H1 (cell line): ENCODE results near the gene SLC23A1. TPM values are rescaled to one million over a fixed set of nuclear protein-coding genes. Genes with fewer than 3 reads are reported as not detected.

Experiments used
- CTCF ChIA-PET: fragments of 300-600 bp; sonication (Branson Sonifier 250); formaldehyde crosslinking; loops from one replicate; lab custom pipeline; 2021; ENCODE audit not compliant: partially characterized antibody; lab: Charles Lee
- POLR2A ChIA-PET: fragments of 300-600 bp; sonication (Branson Sonifier 250); formaldehyde crosslinking; loops from one replicate; lab custom pipeline; 2021; ENCODE audit warnings: inconsistent platforms; ENCODE audit not compliant: partially characterized antibody; lab: Charles Lee
- DNase-seq, 2 experiments: peaks; one replicate each; pipeline versions ENCODE4 v3.0.0 to v3.0.0-alpha.2; 2010 to 2022; ENCODE audit warnings: low spot score in 2 of 2, low read depth in 1 of 2, mixed read lengths in 1 of 2
- FAIRE-seq: peaks from 2 replicates; lab custom pipeline; 2011; peaks lifted over from hg19 to GRCh38; lab: Jason Lieb, UNC
- H2AFZ ChIP-seq: 2 replicates; pipeline ENCODE4 v1.8.1; 2012; ENCODE audit warnings: low read length, inconsistent platforms
- H2AK5ac ChIP-seq: 2 replicates; pipeline ENCODE4 v1.6.1; 2013; ENCODE audit warnings: low read depth, low read length
- H2BK120ac ChIP-seq: replicated peaks from 2 replicates; pipeline ENCODE3; 2013; ENCODE audit warnings: low read depth, low read length, inconsistent platforms
- H2BK12ac ChIP-seq: 2 replicates; pipeline ENCODE4 v1.6.1; 2013; ENCODE audit warnings: low read depth, low read length
- H2BK15ac ChIP-seq: 2 replicates; pipeline ENCODE4 v1.6.1; 2013; ENCODE audit warnings: low read length
- H2BK20ac ChIP-seq: 2 replicates; pipeline ENCODE4 v1.6.1; 2013; ENCODE audit warnings: low read length
- H2BK5ac ChIP-seq: 2 replicates; pipeline ENCODE4 v1.6.1; 2013; ENCODE audit warnings: low read depth, low read length
- H3K14ac ChIP-seq: 2 replicates; pipeline ENCODE4 v1.6.1; 2013; ENCODE audit warnings: inconsistent platforms; ENCODE audit not compliant: insufficient read length
- H3K18ac ChIP-seq: 2 replicates; pipeline ENCODE4 v1.6.1; 2013; ENCODE audit warnings: low read length; ENCODE audit errors: extremely low read depth
- H3K23ac ChIP-seq: 2 replicates; pipeline ENCODE4 v1.6.1; 2013; ENCODE audit warnings: inconsistent platforms; ENCODE audit not compliant: insufficient read length
- H3K23me2 ChIP-seq: 2 replicates; pipeline ENCODE4 v1.6.1; 2013; ENCODE audit warnings: low read depth, low read length
- H3K27ac ChIP-seq: 2 replicates; pipeline ENCODE4 v1.6.1; 2011; ENCODE audit warnings: low read depth, low read length, inconsistent platforms
- H3K27me3 ChIP-seq, 4 experiments: replicated peaks in 1 of 4; 1 replicate in 1 of 4; 2 replicates in 3 of 4; pipeline versions ENCODE4 v1.6.1 to v1.8.1; 2011 to 2013; ENCODE audit warnings: low read length in 3 of 4, mild to moderate bottlenecking in 3 of 4, inconsistent platforms in 2 of 4, mixed read lengths in 2 of 4, moderate library complexity in 1 of 4; ENCODE audit not compliant: control insufficient read depth in 3 of 4, insufficient read depth in 3 of 4; ENCODE audit errors: extremely low read depth in 1 of 4
- H3K36me3 ChIP-seq, 4 experiments: 2 replicates each; pipeline versions ENCODE4 v1.6.1 to v1.8.1; 2011 to 2013; ENCODE audit warnings: mild to moderate bottlenecking in 4 of 4, low read length in 3 of 4, moderate library complexity in 2 of 4, control low read depth in 1 of 4, inconsistent platforms in 1 of 4; ENCODE audit not compliant: insufficient read depth in 4 of 4, control insufficient read depth in 2 of 4
- H3K4ac ChIP-seq: replicated peaks from 2 replicates; pipeline ENCODE3; 2013; ENCODE audit warnings: low read length, low read depth, mixed read lengths, inconsistent platforms; ENCODE audit not compliant: insufficient read length
- H3K4me1 ChIP-seq, 4 experiments: replicated peaks in 1 of 4; 1 replicate in 1 of 4; 2 replicates in 3 of 4; pipeline versions ENCODE4 v1.6.1 to v1.8.1; 2011 to 2013; ENCODE audit warnings: low read length in 3 of 4, inconsistent platforms in 2 of 4, mixed read lengths in 1 of 4; ENCODE audit not compliant: insufficient read depth in 4 of 4, control insufficient read depth in 3 of 4
- H3K4me2 ChIP-seq, 2 experiments: 2 replicates each; pipeline versions ENCODE4 v1.6.1 to v1.8.1; 2011 to 2013; ENCODE audit warnings: low read depth in 2 of 2, low read length in 2 of 2, control low read depth in 1 of 2, inconsistent platforms in 1 of 2, mild to moderate bottlenecking in 1 of 2; ENCODE audit not compliant: insufficient read depth in 1 of 2
- H3K4me3 ChIP-seq, 4 experiments: fragments of 200-600, 300-600 bp in 1 of 4; sonication (generic), shearing (Covaris generic), sonication (Bioruptor Twin) in 1 of 4; 2 replicates each; pipeline versions ENCODE4 v1.5.1 to v1.8.1; 2011 to 2016; ENCODE audit warnings: low read length in 4 of 4, low read depth in 3 of 4, control low read depth in 2 of 4, inconsistent platforms in 2 of 4, mild to moderate bottlenecking in 2 of 4, mixed read lengths in 1 of 4, moderate library complexity in 1 of 4; ENCODE audit not compliant: insufficient read depth in 2 of 4; ENCODE audit errors: extremely low read depth in 1 of 4
- H3K56ac ChIP-seq: replicated peaks from 2 replicates; pipeline ENCODE3; 2013; ENCODE audit warnings: low read depth, mild to moderate bottlenecking, mixed read lengths, low read length, inconsistent platforms; ENCODE audit not compliant: insufficient read length
- H3K79me1 ChIP-seq: 2 replicates; pipeline ENCODE4 v1.6.1; 2013; ENCODE audit warnings: low read depth, low read length, control low read depth
- H3K79me2 ChIP-seq, 2 experiments: 2 replicates each; pipeline versions ENCODE4 v1.6.1 to v1.8.1; 2012 to 2013; ENCODE audit warnings: low read length in 2 of 2, mild to moderate bottlenecking in 2 of 2, inconsistent platforms in 1 of 2; ENCODE audit not compliant: insufficient read depth in 2 of 2, control insufficient read depth in 1 of 2
- H3K9ac ChIP-seq, 4 experiments: replicated peaks in 1 of 4; 1 replicate in 1 of 4; 2 replicates in 3 of 4; pipeline versions ENCODE4 v1.6.1 to v1.8.1; 2011 to 2013; ENCODE audit warnings: low read depth in 3 of 4, low read length in 3 of 4, control low read depth in 2 of 4, mild to moderate bottlenecking in 2 of 4, moderate library complexity in 2 of 4, inconsistent platforms in 1 of 4; ENCODE audit errors: extremely low read depth in 1 of 4
- H3K9me3 ChIP-seq, 2 experiments: 2 replicates each; pipeline versions ENCODE4 v1.6.1 to v1.8.1; 2012 to 2013; ENCODE audit warnings: mild to moderate bottlenecking in 2 of 2, moderate library complexity in 2 of 2, control low read depth in 1 of 2, inconsistent platforms in 1 of 2, low read depth in 1 of 2, low read length in 1 of 2, mixed read lengths in 1 of 2; ENCODE audit not compliant: insufficient read depth in 2 of 2
- H4K20me1 ChIP-seq, 2 experiments: replicated peaks in 1 of 2; 2 replicates each; pipeline versions ENCODE3 to v1.8.1; 2011 to 2013; ENCODE audit warnings: inconsistent platforms in 2 of 2, low read length in 2 of 2, mild to moderate bottlenecking in 1 of 2; ENCODE audit not compliant: insufficient read depth in 2 of 2, control insufficient read depth in 1 of 2
- H4K5ac ChIP-seq: 2 replicates; pipeline ENCODE4 v1.6.1; 2013; ENCODE audit warnings: low read length, low read depth, mixed read lengths, inconsistent platforms; ENCODE audit not compliant: insufficient read length
- H4K8ac ChIP-seq: 2 replicates; pipeline ENCODE4 v1.8.0; 2013; ENCODE audit warnings: mild to moderate bottlenecking, moderate library complexity, low read length, inconsistent platforms; ENCODE audit not compliant: insufficient read depth; ENCODE audit errors: extremely low read depth
- H4K91ac ChIP-seq: replicated peaks from 2 replicates; pipeline ENCODE3; 2013; ENCODE audit warnings: low read length, mixed read lengths, inconsistent platforms; ENCODE audit not compliant: insufficient read length
- SUZ12 ChIP-seq: fragments of 200-600 bp; sonication (generic); IDR thresholded peaks from 2 replicates; pipeline ENCODE4 v1.6.1; 2012; ENCODE audit warnings: mild to moderate bottlenecking, inconsistent platforms, low read length, moderate library complexity, mixed read lengths
- WGBS, 2 experiments: shearing (Covaris generic) in 1 of 2; methylation state at CpG; one replicate each; pipeline versions ENCODE4 v1.1.6 to v1.1.7; 2013 to 2015; ENCODE audit warnings: low lambda C conversion rate in 2 of 2, mixed read lengths in 2 of 2, inconsistent platforms in 1 of 2, low coverage in 1 of 2, missing lambda C conversion rate in 1 of 2; ENCODE audit not compliant: insufficient replicate concordance in 2 of 2, insufficient coverage in 1 of 2, insufficient read length in 1 of 2; ENCODE audit errors: extremely low coverage in 1 of 2, missing lambda C conversion rate in 1 of 2; 5-methylcytosine and 5-hydroxymethylcytosine counted together
- polyA plus RNA-seq, 7 experiments: library from polyadenylated mRNA; depleted of rRNA in 3 of 7; stranded (reverse) in 5 of 7; unstranded in 2 of 7; fragments of >200 nt in 5 of 7; fragments of 200-250 nt in 2 of 7; gene quantifications; 1 replicate in 5 of 7; 2 replicates in 1 of 7; 4 replicates in 1 of 7; pipeline versions ENCODE4 v1.2.1 to v1.2.3, GENCODE V29; 2011 to 2013; ENCODE audit warnings: missing spikeins in 2 of 7, mixed read lengths in 2 of 7
- total RNA-seq: library from RNA; stranded (reverse); fragmentation: NEBNext Ultra II Directional; extraction: Animal tissue kit (Norgen Biotek cat#: 25700); gene quantifications from 2 replicates; pipeline ENCODE4 v1.2.1, GENCODE V29; 2021

Gene SLC23A1
- total and polyA plus RNA-seq, 2 of the 8 experiments (the other 6 are each of a cell fraction or from before 2014, with no cell fraction given), result not detected

- H3K27ac ChIP-seq, result no peak overlapping the region
- no peaks in the 10 kb centered on the region for H3K9me3 ChIP-seq
- H3K4me1 ChIP-seq, result peaks cover 0 to 11% (median 0%) of the 10 kb centered on the region in 4 experiments; a peak in 2 of 7 replicates
- no peak overlapping the region; a peak in 1 of 7 replicates for H3K9ac ChIP-seq
- no peak overlapping the region for H3K4me2 ChIP-seq
- no peak overlapping the region for H3K23ac ChIP-seq
- H3K27me3 ChIP-seq, result no peaks in the 10 kb centered on the region
- H4K20me1 ChIP-seq, result peaks cover 0 to 5% of the 10 kb centered on the region in 2 experiments
- H3K23me2 ChIP-seq, result no peaks in the 10 kb centered on the region
- no peak overlapping the region for H2AFZ ChIP-seq
- no peak overlapping the region for H3K4ac ChIP-seq
- no peak overlapping the region for H4K5ac ChIP-seq
- H3K79me1 ChIP-seq, result peaks cover 2% of the 10 kb centered on the region; the same call in 1 of the 2 replicates
- peak overlapping the region; percentile 86; the same call in 1 of the 2 replicates for H2AK5ac ChIP-seq
- H3K56ac ChIP-seq, result no peak overlapping the region
- no peak overlapping the region for H2BK15ac ChIP-seq
- FAIRE-seq (no peak), DNase-seq (no peak)
- POLR2A ChIA-PET, result interaction anchor here (0.8 to 3.9 kb wide), 8 partner anchors 9 to 93 kb away, joined by 3 to 13 read pairs (median 4); partner anchors contain the start of gene PAIP2
- H4K91ac ChIP-seq, result peak overlapping the region; percentile 55
- no peak overlapping the region for H2BK20ac ChIP-seq
- H3K36me3 ChIP-seq, result no peaks in the 10 kb centered on the region
- no peak overlapping the region for H2BK12ac ChIP-seq
- TF ChIP-seq SUZ12, result no peak
- TF ChIP-seq, all 59 proteins: peak for 0
- no peaks in the 10 kb centered on the region for H3K79me2 ChIP-seq
- H2BK5ac ChIP-seq, result 0 out of 2 replicates have a peak overlapping the region, but pooled peaks have one; percentile 21
- H2BK120ac ChIP-seq, result no peak overlapping the region
- no peak overlapping the region for H3K14ac ChIP-seq
- H4K8ac ChIP-seq, result no peak overlapping the region
- WGBS, 2 experiments, result 93% methylated on average over 13 of the region's 13 CpGs; no CpG with 5 or more reads in 1 of the 2 experiments
- CTCF ChIA-PET, result interaction anchor here (1.2 to 3.6 kb wide), 2 partner anchors 10 to 22 kb away, joined by 3 to 14 read pairs; no protein-coding TSS in a partner anchor
- no peak overlapping the region for H3K4me3 ChIP-seq
- H3K18ac ChIP-seq, result no peak overlapping the region
These were observed 4.1 kb downstream of the SLC23A1 start for GRCh38 chr5:139378941-139379361.
